CD4-positive, CD25-positive, alpha-beta regulatory T cell (primary cell): ENCODE data around the gene EXT2. TPM values are rescaled to one million over a fixed set of nuclear protein-coding genes. Genes with fewer than 3 reads are reported as not detected.

Experiments
- ATAC-seq, 2 donors: fragments of 150-1000 bp; cut with Tn5 transposase; one replicate each; pipeline ENCODE4 v1.10.0; 2021; ENCODE audit warnings: low read depth in 2 of 2, moderate number of reproducible peaks in 2 of 2, moderate library complexity in 1 of 2
- DNase-seq, 3 donors: peaks; one replicate each; pipeline versions ENCODE4 v3.0.0 to v3.0.0-alpha.2; 2012 to 2022; ENCODE audit warnings: mixed read lengths in 1 of 3
- H3K27ac ChIP-seq: one replicate; pipeline ENCODE4 v1.7.0; 2013; ENCODE audit warnings: mild to moderate bottlenecking, low read length; ENCODE audit not compliant: insufficient read depth, poor library complexity, severe bottlenecking
- H3K27me3 ChIP-seq: one replicate; pipeline ENCODE4 v1.7.0; 2013; ENCODE audit warnings: low read length; ENCODE audit not compliant: control insufficient read depth, insufficient read depth
- H3K36me3 ChIP-seq: one replicate; pipeline ENCODE4 v1.7.0; 2013; ENCODE audit warnings: mild to moderate bottlenecking, low read length, moderate library complexity; ENCODE audit not compliant: control insufficient read depth, insufficient read depth
- H3K4me1 ChIP-seq: 2 replicates; pipeline ENCODE4 v1.7.0; 2013; ENCODE audit warnings: mild to moderate bottlenecking, low read length; ENCODE audit not compliant: insufficient read depth, control insufficient read depth, poor library complexity, severe bottlenecking
- H3K4me3 ChIP-seq: one replicate; pipeline ENCODE4 v1.7.0; 2013; ENCODE audit warnings: low read depth, mild to moderate bottlenecking, low read length, moderate library complexity
- H3K9me3 ChIP-seq, 2 experiments: 1 replicate in 1 of 2; 2 replicates in 1 of 2; pipeline ENCODE4 v1.7.0; 2013; ENCODE audit warnings: low read length in 2 of 2, mild to moderate bottlenecking in 1 of 2, moderate library complexity in 1 of 2; ENCODE audit not compliant: control insufficient read depth in 2 of 2
- H3K27ac Mint-ChIP-seq, 3 donors: one replicate each; pipeline ENCODE4 v1.8.0; 2020 to 2022; ENCODE audit warnings: mild to moderate bottlenecking in 3 of 3, mixed read lengths in 3 of 3, moderate library complexity in 2 of 3
- H3K27me3 Mint-ChIP-seq: one replicate; pipeline ENCODE4 v1.8.0; 2022; ENCODE audit warnings: mild to moderate bottlenecking, mixed read lengths
- H3K36me3 Mint-ChIP-seq: one replicate; pipeline ENCODE4 v1.8.0; 2020; ENCODE audit warnings: mixed read lengths
- H3K4me1 Mint-ChIP-seq, 4 donors: one replicate each; pipeline ENCODE4 v1.8.0; 2020 to 2022; ENCODE audit warnings: mixed read lengths in 4 of 4, mild to moderate bottlenecking in 1 of 4
- H3K4me3 Mint-ChIP-seq, 4 donors: one replicate each; pipeline ENCODE4 v1.8.0; 2020 to 2022; ENCODE audit warnings: mild to moderate bottlenecking in 4 of 4, mixed read lengths in 4 of 4, moderate library complexity in 3 of 4
- H3K9me3 Mint-ChIP-seq, 7 donors: one replicate each; pipeline ENCODE4 v1.8.0; 2020 to 2022; ENCODE audit warnings: mixed read lengths in 7 of 7, mild to moderate bottlenecking in 3 of 7, moderate library complexity in 2 of 7
- polyA plus RNA-seq, 4 donors: library from polyadenylated mRNA; unstranded; fragments of 300-500 nt; fragmentation: Illumina TruSeq; gene quantifications; one replicate each; pipeline ENCODE4 v1.2.3, GENCODE V29; 2021
- total RNA-seq: library from RNA; stranded (reverse); gene quantifications from one replicate; pipeline ENCODE4 v1.2.3, GENCODE V29; 2022

EXT2 gene
- total and polyA plus RNA-seq, 5 donors from 2014 or later, result 25.6 to 42.6 (median 41.4) TPM

DNA sequence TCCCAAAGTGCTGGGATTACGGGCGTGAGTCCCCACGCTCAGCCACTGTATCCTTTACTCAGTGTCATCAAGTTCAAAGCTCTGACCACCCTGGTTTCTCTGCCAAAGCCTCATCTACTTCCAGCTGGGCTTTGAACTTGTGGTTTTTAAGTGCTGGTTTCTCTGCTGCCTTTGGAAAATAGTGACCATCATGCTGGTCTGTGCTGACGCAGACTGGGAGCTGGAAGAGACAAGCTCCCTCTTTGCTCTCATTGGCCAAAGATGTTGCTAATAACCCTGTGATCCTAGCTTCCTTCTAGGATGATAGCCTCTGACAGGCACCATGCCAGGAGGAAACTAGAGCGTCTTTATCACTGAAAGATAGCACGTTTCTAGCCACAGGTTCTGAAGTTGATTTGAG lies 152.0 kb downstream of the EXT2 start:
- H3K27ac ChIP-seq, result no peak overlapping the region
- H3K4me3 ChIP-seq, result no peak overlapping the region
- Mint-ChIP-seq H3K4me1 (no peaks in the 10 kb centered on the region), H3K36me3 (peaks cover 69% of the 10 kb centered on the region), H3K27me3 (no peaks in the 10 kb centered on the region), H3K9me3 (peaks cover 2 to 13% (median 7%) of the 10 kb centered on the region in 7 donors), H3K4me3 (no peak overlapping the region), H3K27ac (peak overlapping the region in 1 of 3 donors; percentile 5)
- H3K27me3 ChIP-seq, result no peaks in the 10 kb centered on the region
- H3K9me3 ChIP-seq, result peaks cover 7 to 9% of the 10 kb centered on the region in 2 experiments
- H3K4me1 ChIP-seq, result no peaks in the 10 kb centered on the region
- peaks cover 17% of the 10 kb centered on the region for H3K36me3 ChIP-seq
- DNase-seq (no peak), ATAC-seq (no peak)

DNA sequence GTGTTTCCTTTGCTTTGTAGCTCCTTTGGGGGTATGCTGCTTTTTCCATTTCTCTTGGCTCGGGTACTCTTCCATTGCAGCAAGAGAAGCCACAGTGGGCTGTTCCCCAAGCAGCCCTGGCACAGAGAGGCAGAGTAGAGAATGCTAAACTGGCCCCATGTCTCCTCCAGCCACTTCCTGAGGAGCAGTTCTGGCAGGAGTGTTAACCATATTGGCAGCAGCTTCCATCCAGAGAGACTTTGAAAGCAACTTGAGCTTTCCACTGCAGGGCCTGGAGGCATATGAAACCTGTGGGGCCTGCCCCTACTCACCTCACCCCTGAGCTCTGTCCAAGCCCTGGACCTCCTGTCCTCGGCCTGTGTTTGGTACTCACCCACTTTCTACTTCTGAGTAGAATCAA lies 152.6 kb downstream of the EXT2 start:
- H3K9me3 ChIP-seq, result peaks cover 13 to 15% of the 10 kb centered on the region in 2 experiments
- H3K4me1 ChIP-seq, result no peaks in the 10 kb centered on the region
- H3K4me3 ChIP-seq, result no peak overlapping the region
- Mint-ChIP-seq H3K36me3 (peaks cover 71% of the 10 kb centered on the region), H3K4me1 (no peaks in the 10 kb centered on the region), H3K9me3 (peaks cover 6 to 19% (median 10%) of the 10 kb centered on the region in 7 donors), H3K27ac (no peak overlapping the region), H3K27me3 (no peaks in the 10 kb centered on the region), H3K4me3 (no peak overlapping the region)
- no peaks in the 10 kb centered on the region for H3K27me3 ChIP-seq
- no peak overlapping the region for H3K27ac ChIP-seq
- DNase-seq (no peak), ATAC-seq (no peak)
- peaks cover 15% of the 10 kb centered on the region for H3K36me3 ChIP-seq

DNA sequence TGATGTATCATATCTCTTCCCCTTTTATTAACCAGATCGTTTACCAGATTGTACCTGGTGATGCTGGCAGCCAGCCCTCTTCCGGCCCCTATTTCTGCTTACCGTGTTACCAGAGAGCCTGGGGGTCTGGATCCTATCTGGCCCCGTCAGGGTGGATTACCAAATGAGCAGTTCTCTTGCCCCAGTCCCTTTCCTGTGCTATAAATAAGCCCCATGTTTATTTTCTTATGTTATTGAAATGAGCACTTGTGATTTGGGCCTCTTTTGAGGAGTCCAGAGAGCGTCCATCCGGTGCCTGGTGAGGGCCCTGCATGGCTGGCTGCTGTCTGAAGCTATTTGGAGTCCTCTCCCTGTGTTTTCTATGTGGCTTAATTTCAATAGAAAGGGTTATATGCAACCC lies 154.9 kb downstream of the EXT2 start:
- H3K4me1 ChIP-seq, result no peaks in the 10 kb centered on the region
- Mint-ChIP-seq H3K27ac (no peak overlapping the region), H3K4me3 (no peak overlapping the region), H3K9me3 (peaks cover 6 to 20% (median 10%) of the 10 kb centered on the region in 7 donors), H3K4me1 (peaks cover 0 to 1% (median under 1%) of the 10 kb centered on the region in 4 donors), H3K27me3 (no peaks in the 10 kb centered on the region), H3K36me3 (peaks cover 52% of the 10 kb centered on the region)
- no peak overlapping the region for H3K4me3 ChIP-seq
- no peak for DNase-seq
- ATAC-seq, result no peak
- no peaks in the 10 kb centered on the region for H3K36me3 ChIP-seq
- H3K27me3 ChIP-seq, result no peaks in the 10 kb centered on the region
- peaks cover 16 to 17% of the 10 kb centered on the region in 2 experiments for H3K9me3 ChIP-seq
- H3K27ac ChIP-seq, result no peak overlapping the region

DNA sequence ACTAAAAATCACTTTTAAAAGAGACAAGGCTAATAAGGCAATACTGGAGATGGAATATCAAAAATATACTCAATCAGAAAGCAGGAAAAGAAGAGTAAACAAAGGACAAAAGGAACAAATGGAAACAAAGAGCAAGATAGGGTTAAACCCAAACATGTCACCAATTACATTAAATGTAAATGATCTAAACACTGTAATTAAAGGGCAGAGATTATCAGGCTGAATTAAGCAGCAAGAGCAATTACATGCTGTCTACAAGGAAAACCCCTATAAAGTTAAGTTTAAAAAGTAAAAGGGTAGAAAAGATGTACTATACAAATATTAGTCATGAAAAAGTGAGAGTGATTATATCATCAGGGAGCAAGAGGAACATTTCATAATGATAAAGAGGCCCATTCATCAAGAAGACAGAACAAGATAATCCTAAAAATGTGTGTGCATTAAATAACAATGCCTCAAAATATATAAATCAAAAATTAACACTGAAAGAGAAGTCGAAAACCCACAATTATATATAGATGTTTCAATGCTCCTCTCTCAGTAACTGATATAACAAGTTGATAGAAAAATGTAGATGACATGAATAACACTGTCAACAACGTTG lies 157.6 kb downstream of the EXT2 start:
- H3K27ac Mint-ChIP-seq, result no peak overlapping the region
- H3K36me3 ChIP-seq, result no peaks in the 10 kb centered on the region
- no peak overlapping the region for H3K4me3 Mint-ChIP-seq
- ATAC-seq (no peak), DNase-seq (no peak)
- peaks cover 6 to 20% (median 10%) of the 10 kb centered on the region in 7 donors for H3K9me3 Mint-ChIP-seq
- peaks cover 16 to 17% of the 10 kb centered on the region in 2 experiments for H3K9me3 ChIP-seq
- H3K36me3 Mint-ChIP-seq, result peaks cover 37% of the 10 kb centered on the region
- no peaks in the 10 kb centered on the region for H3K27me3 Mint-ChIP-seq
- H3K27ac ChIP-seq, result no peak overlapping the region
- no peak overlapping the region for H3K4me3 ChIP-seq
- H3K4me1 Mint-ChIP-seq, result peaks cover 6 to 16% (median 9%) of the 10 kb centered on the region in 4 donors
- no peaks in the 10 kb centered on the region for H3K4me1 ChIP-seq
- no peaks in the 10 kb centered on the region for H3K27me3 ChIP-seq

DNA sequence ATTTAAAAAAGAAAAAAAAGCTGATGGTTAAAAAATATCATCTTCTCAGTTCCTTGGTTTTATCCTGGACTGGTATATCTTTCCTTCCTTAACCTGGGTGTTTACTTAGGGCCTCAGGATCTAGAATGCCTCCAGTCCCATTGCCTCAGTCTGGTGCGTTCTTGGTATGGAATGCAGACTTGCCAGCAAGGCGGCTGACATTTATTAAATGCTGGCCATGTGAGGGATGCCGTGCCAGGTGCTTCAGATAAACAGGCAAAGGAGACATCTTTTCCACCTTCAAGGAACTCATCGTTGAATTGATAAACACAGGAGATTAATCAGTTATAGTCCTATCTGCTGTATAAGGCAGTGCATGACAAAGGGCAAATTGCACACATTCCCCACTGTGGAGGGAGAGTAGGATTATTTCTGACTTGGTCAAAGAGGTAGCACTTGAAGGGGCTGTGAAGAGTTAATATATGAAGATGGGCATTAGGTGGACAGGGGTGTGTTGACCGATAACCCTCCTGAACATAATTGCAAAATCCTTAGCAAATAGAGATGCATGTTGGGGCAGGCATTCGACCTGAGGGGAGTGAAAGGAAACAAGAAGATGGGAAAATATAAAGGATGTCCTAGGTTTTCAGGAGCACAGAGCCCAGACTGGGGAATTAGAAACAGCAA lies 160.1 kb downstream of the EXT2 start:
- no peaks in the 10 kb centered on the region for H3K27me3 Mint-ChIP-seq
- Histone ChIP-seq H3K27ac (no peak overlapping the region), H3K27me3 (no peaks in the 10 kb centered on the region), H3K4me1 (no peaks in the 10 kb centered on the region), H3K9me3 (peaks cover 16 to 17% of the 10 kb centered on the region in 2 experiments), H3K36me3 (no peaks in the 10 kb centered on the region), H3K4me3 (no peak overlapping the region)
- DNase-seq (no peak), ATAC-seq (no peak)
- H3K27ac Mint-ChIP-seq, result no peak overlapping the region
- H3K4me1 Mint-ChIP-seq, result peaks cover 6 to 16% (median 11%) of the 10 kb centered on the region in 4 donors
- peaks cover 6 to 20% (median 10%) of the 10 kb centered on the region in 7 donors for H3K9me3 Mint-ChIP-seq
- H3K4me3 Mint-ChIP-seq, result no peak overlapping the region
- peaks cover 21% of the 10 kb centered on the region for H3K36me3 Mint-ChIP-seq

DNA sequence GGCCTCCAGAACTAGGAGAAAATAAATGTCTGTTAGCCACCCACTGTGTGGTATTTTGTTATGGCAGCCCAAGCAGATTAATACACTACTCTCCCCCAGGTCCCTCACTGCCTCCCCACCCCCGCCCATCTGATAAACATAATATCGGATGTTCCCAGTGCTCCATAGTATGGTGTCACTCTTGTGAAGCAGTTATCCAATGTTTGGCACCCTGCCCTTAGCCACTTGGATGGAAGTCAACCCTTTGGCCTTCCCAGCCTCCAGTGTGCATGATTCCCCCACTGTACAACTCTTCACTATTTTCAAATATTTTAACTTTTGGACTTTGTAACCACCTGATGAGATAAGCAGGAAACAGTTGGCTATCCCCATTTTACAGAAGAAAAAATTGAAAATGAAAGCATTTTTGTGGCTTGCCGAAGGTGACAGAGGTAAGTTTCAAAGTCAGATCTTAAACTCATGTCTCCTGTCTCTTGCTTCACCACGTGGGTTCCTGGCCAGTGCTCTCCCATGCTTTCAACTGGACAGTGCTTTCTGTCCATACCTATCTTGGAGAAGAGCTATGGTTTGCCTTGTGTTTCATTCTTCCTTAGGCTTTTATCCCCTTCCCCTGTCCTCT lies 161.3 kb downstream of the EXT2 start:
- H3K27me3 Mint-ChIP-seq, result no peaks in the 10 kb centered on the region
- H3K27me3 ChIP-seq, result no peaks in the 10 kb centered on the region
- H3K4me1 Mint-ChIP-seq, result peaks cover 6 to 16% (median 11%) of the 10 kb centered on the region in 4 donors
- no peak overlapping the region for H3K4me3 Mint-ChIP-seq
- no peak overlapping the region for H3K4me3 ChIP-seq
- DNase-seq, result peak in 1 of 3 donors; percentile 27
- H3K36me3 Mint-ChIP-seq, result peaks cover 13% of the 10 kb centered on the region
- no peak overlapping the region for H3K27ac ChIP-seq
- H3K9me3 Mint-ChIP-seq, result peaks cover 5 to 18% (median 10%) of the 10 kb centered on the region in 7 donors
- H3K27ac Mint-ChIP-seq, result peak overlapping the region in 1 of 3 donors; percentile 13
- H3K9me3 ChIP-seq, result peaks cover 15 to 16% of the 10 kb centered on the region in 2 experiments
- H3K36me3 ChIP-seq, result no peaks in the 10 kb centered on the region
- no peaks in the 10 kb centered on the region for H3K4me1 ChIP-seq
- no peak for ATAC-seq

DNA sequence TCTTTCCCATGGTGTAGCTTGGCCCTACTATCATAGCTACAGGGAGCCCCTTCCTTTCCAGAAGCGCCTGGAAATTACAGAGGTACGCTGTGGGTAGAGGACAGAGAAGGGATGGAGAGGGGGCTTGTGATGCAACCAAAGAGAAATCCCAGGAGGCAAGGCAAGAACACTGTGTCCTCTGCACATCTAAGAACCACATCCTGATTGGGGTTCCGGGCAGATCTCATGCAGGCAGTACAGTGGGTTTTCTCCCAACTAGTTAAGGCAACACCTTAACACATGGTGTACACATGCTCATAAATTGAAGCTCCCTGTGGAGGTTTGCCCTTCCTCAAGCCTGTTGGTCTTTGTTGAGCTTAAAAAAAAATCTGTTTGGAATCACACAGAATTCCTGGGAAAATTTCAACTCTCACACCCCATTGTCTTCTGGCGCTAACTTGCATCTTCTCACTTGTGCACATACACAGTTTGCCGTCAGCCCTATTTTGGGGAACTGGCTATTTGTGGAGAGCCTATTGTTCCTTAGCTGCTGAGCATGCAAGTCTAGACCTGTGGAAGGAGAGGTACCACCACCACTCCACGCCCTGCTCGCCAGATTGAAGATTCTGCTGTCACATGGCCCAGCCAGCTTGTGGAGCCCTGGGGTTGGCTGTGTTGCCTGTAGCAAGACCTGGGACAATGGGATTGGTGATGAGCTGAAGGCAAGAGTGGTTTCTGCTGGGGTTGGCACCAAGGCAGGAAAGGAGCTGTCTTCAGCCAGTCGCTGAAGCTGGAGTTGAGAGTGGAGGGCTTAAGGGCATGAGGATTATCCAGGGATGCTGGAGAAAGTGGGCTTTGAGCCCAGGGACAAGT lies 162.1 kb downstream of the EXT2 start:
- peak overlapping the region in 2 of 3 donors; percentile 13 to 72 for H3K27ac Mint-ChIP-seq
- no peak for ATAC-seq
- no peaks in the 10 kb centered on the region for H3K27me3 ChIP-seq
- no peak for DNase-seq
- peaks cover 1 to 11% (median 4%) of the 10 kb centered on the region in 7 donors for H3K9me3 Mint-ChIP-seq
- peaks cover 6 to 16% (median 11%) of the 10 kb centered on the region in 4 donors for H3K4me1 Mint-ChIP-seq
- peaks cover 7 to 9% of the 10 kb centered on the region in 2 experiments for H3K9me3 ChIP-seq
- no peak overlapping the region for H3K27ac ChIP-seq
- peaks cover 6% of the 10 kb centered on the region for H3K36me3 Mint-ChIP-seq
- H3K4me1 ChIP-seq, result no peaks in the 10 kb centered on the region
- no peaks in the 10 kb centered on the region for H3K36me3 ChIP-seq
- H3K4me3 Mint-ChIP-seq, result peak overlapping the region in 2 of 4 donors; percentile 33 to 37
- no peak overlapping the region for H3K4me3 ChIP-seq
- H3K27me3 Mint-ChIP-seq, result no peaks in the 10 kb centered on the region
